DND-41 (cell line): ENCODE measurements around the gene SARM1.

ENCODE experiments used
- EZH2 ChIP-seq: IDR thresholded peaks from 3 replicates; pipeline ENCODE4 v1.6.1; 2012; ENCODE audit warnings: borderline replicate concordance, low read depth, mild to moderate bottlenecking, moderate library complexity, low read length, inconsistent platforms; ENCODE audit not compliant: severe bottlenecking
- TF ChIP-seq, protein P1 (sequence below): IDR thresholded peaks from 2 replicates; pipeline ENCODE4 v1.5.1; 2012; ENCODE audit warnings: borderline replicate concordance, low read length, moderate library complexity, mild to moderate bottlenecking; ENCODE audit not compliant: poor library complexity, severe bottlenecking; ENCODE audit errors: extremely low read depth

DNA sequence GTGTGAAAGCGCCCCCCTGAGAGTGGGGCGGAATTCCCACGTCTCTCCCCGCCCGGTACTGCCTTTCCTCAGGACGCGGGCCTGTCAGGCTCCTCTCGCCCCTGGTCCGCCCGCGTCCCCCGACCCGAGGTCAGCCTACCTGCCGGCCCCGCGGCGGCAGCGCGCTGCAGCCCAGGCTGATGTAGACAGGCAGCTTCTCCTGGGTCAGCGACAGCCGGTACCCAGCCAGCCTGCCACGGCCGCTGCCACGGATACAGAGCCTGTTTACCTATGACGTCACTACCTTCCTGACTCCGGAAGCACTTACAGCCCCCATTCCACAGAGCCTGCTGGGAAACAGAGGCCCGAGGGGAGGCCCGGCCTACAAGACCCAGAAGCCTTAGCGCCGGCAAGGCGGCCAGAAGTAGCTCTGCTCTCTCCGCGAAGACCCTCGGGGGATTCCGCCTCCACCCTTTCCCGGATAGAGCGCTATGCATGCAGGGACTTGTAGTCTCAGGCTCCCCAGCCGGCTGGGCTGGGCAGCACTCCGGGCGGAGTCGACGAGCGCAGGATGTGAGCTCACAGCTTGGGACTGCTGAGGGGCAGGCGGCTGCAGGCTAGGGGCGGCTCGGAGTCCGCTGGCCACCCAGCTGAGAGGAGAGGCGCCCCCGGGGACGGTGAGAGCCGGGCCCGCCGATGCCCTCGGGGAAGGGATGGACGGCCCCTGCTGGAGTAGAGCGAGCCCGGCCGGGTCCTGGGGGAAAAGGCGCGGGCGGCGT lies 36.1 kb upstream of the SARM1 start, which contains the start of the genes IFT20 and TNFAIP1:
- TF ChIP-seq, protein P1, sequence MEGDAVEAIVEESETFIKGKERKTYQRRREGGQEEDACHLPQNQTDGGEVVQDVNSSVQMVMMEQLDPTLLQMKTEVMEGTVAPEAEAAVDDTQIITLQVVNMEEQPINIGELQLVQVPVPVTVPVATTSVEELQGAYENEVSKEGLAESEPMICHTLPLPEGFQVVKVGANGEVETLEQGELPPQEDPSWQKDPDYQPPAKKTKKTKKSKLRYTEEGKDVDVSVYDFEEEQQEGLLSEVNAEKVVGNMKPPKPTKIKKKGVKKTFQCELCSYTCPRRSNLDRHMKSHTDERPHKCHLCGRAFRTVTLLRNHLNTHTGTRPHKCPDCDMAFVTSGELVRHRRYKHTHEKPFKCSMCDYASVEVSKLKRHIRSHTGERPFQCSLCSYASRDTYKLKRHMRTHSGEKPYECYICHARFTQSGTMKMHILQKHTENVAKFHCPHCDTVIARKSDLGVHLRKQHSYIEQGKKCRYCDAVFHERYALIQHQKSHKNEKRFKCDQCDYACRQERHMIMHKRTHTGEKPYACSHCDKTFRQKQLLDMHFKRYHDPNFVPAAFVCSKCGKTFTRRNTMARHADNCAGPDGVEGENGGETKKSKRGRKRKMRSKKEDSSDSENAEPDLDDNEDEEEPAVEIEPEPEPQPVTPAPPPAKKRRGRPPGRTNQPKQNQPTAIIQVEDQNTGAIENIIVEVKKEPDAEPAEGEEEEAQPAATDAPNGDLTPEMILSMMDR = no peak
- TF ChIP-seq EZH2 = no peak
